IMR-90 (cell line): ENCODE measurements around the gene CLASP1. TPM values are rescaled to one million over a fixed set of nuclear protein-coding genes. Genes with fewer than 3 reads are reported as not detected.
A peak's percentile ranks its signal among the peaks of the same experiment; 100 is the strongest.

ENCODE experiments used
- ATAC-seq: fragments of 200-7000 bp; cut with Tn5 transposase; 2 replicates; pipeline ENCODE4 v1.9.1; 2020; ENCODE audit warnings: low read depth, mild to moderate bottlenecking, moderate library complexity
- BruUV-seq: library from RNA; stranded (reverse); fragments of 400-500 nt; replicated peaks from 2 replicates; lab custom pipeline; 2021; lab: Mats Ljungman, UMichigan
- CTCF ChIA-PET: fragments of 300-600 bp; formaldehyde crosslinking; extraction: SDS; loops from one replicate; lab custom pipeline; 2021; ENCODE audit warnings: antibody characterized with exemption; lab: Yijun Ruan, JAX
- POLR2A ChIA-PET: fragments of 300-600 bp; sonication (Branson Sonifier 250); formaldehyde crosslinking; loops from one replicate; lab custom pipeline; 2022; ENCODE audit warnings: antibody characterized with exemption; ENCODE audit not compliant: unreplicated experiment; lab: Charles Lee
- DNase-seq: peaks from one replicate; pipeline ENCODE4 v3.0.0; 2013
- H2AFZ ChIP-seq: replicated peaks from 2 replicates; pipeline ENCODE3; 2013; ENCODE audit warnings: low read length, mild to moderate bottlenecking; ENCODE audit not compliant: poor library complexity
- H2AK5ac ChIP-seq: 2 replicates; pipeline ENCODE4 v1.6.1; 2013; ENCODE audit warnings: low read depth, low read length, inconsistent platforms
- H2AK9ac ChIP-seq: replicated peaks from 2 replicates; pipeline ENCODE3; 2013; ENCODE audit warnings: mild to moderate bottlenecking, low read depth, low read length, moderate library complexity; ENCODE audit not compliant: poor library complexity
- H2BK120ac ChIP-seq: 2 replicates; pipeline ENCODE4 v1.6.1; 2013; ENCODE audit warnings: low read depth, low read length, inconsistent platforms
- H2BK15ac ChIP-seq: 3 replicates; pipeline ENCODE4 v1.6.1; 2013; ENCODE audit warnings: low read depth, low read length, inconsistent platforms
- H2BK20ac ChIP-seq: 2 replicates; pipeline ENCODE4 v1.6.1; 2013; ENCODE audit warnings: low read depth, mild to moderate bottlenecking, inconsistent platforms, low read length, moderate library complexity
- H2BK5ac ChIP-seq: 2 replicates; pipeline ENCODE4 v1.6.1; 2013; ENCODE audit warnings: mild to moderate bottlenecking, low read depth, low read length, inconsistent platforms; ENCODE audit not compliant: poor library complexity, severe bottlenecking
- H3K14ac ChIP-seq: replicated peaks from 2 replicates; pipeline ENCODE4 v1.6.1; 2013; ENCODE audit warnings: low read depth, low read length, inconsistent platforms
- H3K18ac ChIP-seq: 2 replicates; pipeline ENCODE4 v1.6.1; 2013; ENCODE audit warnings: low read depth, low read length, control low read depth
- H3K23ac ChIP-seq: 2 replicates; pipeline ENCODE4 v1.6.1; 2013; ENCODE audit warnings: low read depth, low read length, inconsistent platforms
- H3K27ac ChIP-seq: 2 replicates; pipeline ENCODE4 v1.5.1; 2013; ENCODE audit warnings: mild to moderate bottlenecking, control low read depth, low read length; ENCODE audit not compliant: insufficient read depth
- H3K27me3 ChIP-seq: 2 replicates; pipeline ENCODE4 v1.6.1; 2013; ENCODE audit warnings: low read length; ENCODE audit not compliant: control insufficient read depth, insufficient read depth
- H3K36me3 ChIP-seq: 2 replicates; pipeline ENCODE4 v1.6.1; 2013; ENCODE audit warnings: low read length, mixed read lengths; ENCODE audit not compliant: control insufficient read depth, insufficient read depth
- H3K4ac ChIP-seq: 2 replicates; pipeline ENCODE4 v1.6.1; 2013; ENCODE audit warnings: low read depth, low read length, inconsistent platforms
- H3K4me1 ChIP-seq: 2 replicates; pipeline ENCODE4 v1.6.1; 2013; ENCODE audit warnings: low read length, mixed read lengths; ENCODE audit not compliant: control insufficient read depth, insufficient read depth
- H3K4me2 ChIP-seq: 2 replicates; pipeline ENCODE4 v1.6.1; 2013; ENCODE audit warnings: low read depth, mild to moderate bottlenecking, control low read depth, low read length, moderate library complexity
- H3K4me3 ChIP-seq: 2 replicates; pipeline ENCODE4 v1.5.1; 2013; ENCODE audit warnings: low read depth, mild to moderate bottlenecking, control low read depth, low read length, moderate library complexity; ENCODE audit not compliant: insufficient read depth
- H3K56ac ChIP-seq: 2 replicates; pipeline ENCODE4 v1.6.1; 2013; ENCODE audit warnings: low read length, inconsistent platforms; ENCODE audit not compliant: insufficient read depth; ENCODE audit errors: extremely low read depth
- H3K79me1 ChIP-seq, 2 experiments: 2 replicates each; pipeline ENCODE4 v1.6.1; 2013; ENCODE audit warnings: low read length in 2 of 2, inconsistent platforms in 1 of 2, low read depth in 1 of 2
- H3K9ac ChIP-seq: 2 replicates; pipeline ENCODE4 v1.6.1; 2013; ENCODE audit warnings: low read depth, low read length, control low read depth
- H3K9me1 ChIP-seq: 2 replicates; pipeline ENCODE4 v1.6.1; 2013; ENCODE audit warnings: low read length, inconsistent platforms; ENCODE audit not compliant: insufficient read depth
- H3K9me3 ChIP-seq: 2 replicates; pipeline ENCODE4 v1.6.1; 2013; ENCODE audit warnings: low read length; ENCODE audit not compliant: control insufficient read depth, insufficient read depth
- H4K20me1 ChIP-seq: 2 replicates; pipeline ENCODE4 v1.6.1; 2013; ENCODE audit warnings: low read length, inconsistent platforms; ENCODE audit not compliant: insufficient read depth
- H4K5ac ChIP-seq: 2 replicates; pipeline ENCODE4 v1.6.1; 2013; ENCODE audit warnings: mild to moderate bottlenecking, low read depth, low read length, control low read depth
- H4K8ac ChIP-seq, 2 experiments: 2 replicates each; pipeline ENCODE4 v1.6.1; 2013; ENCODE audit warnings: low read depth in 2 of 2, low read length in 2 of 2, control low read depth in 1 of 2, inconsistent platforms in 1 of 2
- H4K91ac ChIP-seq: 2 replicates; pipeline ENCODE4 v1.6.1; 2013; ENCODE audit warnings: low read depth, low read length, inconsistent platforms; ENCODE audit not compliant: insufficient read depth
- BHLHE40 ChIP-seq: fragments of 150-350 bp; IDR thresholded peaks from 2 replicates; pipeline ENCODE4 v1.6.1; 2016; ENCODE audit warnings: mild to moderate bottlenecking, low read depth, low read length
- CHD1 ChIP-seq: IDR thresholded peaks from 2 replicates; pipeline ENCODE4 v1.6.1; 2012; ENCODE audit warnings: low read depth, low read length, improper control_type of control experiment
- MAFK ChIP-seq: IDR thresholded peaks from 2 replicates; pipeline ENCODE4 v1.6.1; 2012; ENCODE audit warnings: low read depth, low read length, improper control_type of control experiment
- NFE2L2 ChIP-seq: fragments of 150-350 bp; IDR thresholded peaks from 2 replicates; pipeline ENCODE4 v1.6.1; 2016; ENCODE audit warnings: low read depth, mild to moderate bottlenecking, low read length
- POLR2A ChIP-seq: IDR thresholded peaks from 2 replicates; pipeline ENCODE4 v1.6.1; 2012; ENCODE audit warnings: mild to moderate bottlenecking, low read depth, low read length
- RAD21 ChIP-seq: IDR thresholded peaks from 2 replicates; pipeline ENCODE4 v1.6.1; 2012; ENCODE audit warnings: low read length, improper control_type of control experiment
- RCOR1 ChIP-seq: IDR thresholded peaks from 2 replicates; pipeline ENCODE4 v1.6.1; 2012; ENCODE audit warnings: mild to moderate bottlenecking, low read length, improper control_type of control experiment; ENCODE audit not compliant: insufficient replicate concordance
- RFX5 ChIP-seq: IDR thresholded peaks from 2 replicates; pipeline ENCODE4 v1.8.0; 2012; ENCODE audit warnings: low read depth, mild to moderate bottlenecking, low read length, moderate library complexity
- WGBS, 2 experiments: methylation state at CpG; one replicate each; pipeline versions ENCODE4 v1.1.5 to v1.1.7; 2013; ENCODE audit warnings: missing lambda C conversion rate in 2 of 2; ENCODE audit not compliant: insufficient read length in 1 of 2; ENCODE audit errors: extremely low coverage in 2 of 2; 5-methylcytosine and 5-hydroxymethylcytosine counted together
- dilution Hi-C: fragments of 300-500 bp; cut with HindIII; formaldehyde crosslinking; loops from one replicate; pipeline ENCODE4 v1.14.3; 2018; ENCODE audit warnings: low sequenced_read_pairs; ENCODE audit not compliant: unreplicated experiment
- in situ Hi-C: fragments of 300-500 bp; cut with MboI; formaldehyde crosslinking; loops from 3 replicates; pipeline ENCODE4 v1.14.3; 2019; ENCODE audit warnings: low sequenced_read_pairs, inconsistent platforms, mixed read lengths
- intact Hi-C: fragments of 100-400 bp; cut with micrococcal nuclease; formaldehyde crosslinking; loops from 2 replicates; pipeline ENCODE4 v1.10.0; 2022
- polyA plus RNA-seq, 3 experiments: library from polyadenylated mRNA; depleted of rRNA; stranded (reverse); fragments of >200 nt; gene quantifications; 2 replicates each; pipeline ENCODE4 v1.2.3, GENCODE V29; 2012; ENCODE audit warnings: low replicate concordance in 1 of 3
- total RNA-seq: library from RNA; depleted of rRNA; stranded (reverse); fragments of >200 nt; gene quantifications from 2 replicates; pipeline ENCODE4 v1.2.3, GENCODE V29; 2012

CLASP1 gene
- total and polyA plus RNA-seq, 2 of the 4 experiments (the other 2 are of a cell fraction) = 12.3 to 33.7 TPM

- Histone ChIP-seq H4K20me1 (no peaks in the 10 kb centered on the region; the same call in 1 of the 2 replicates), H3K23ac (no peak overlapping the region), H3K4ac (no peak overlapping the region), H4K8ac (no peak overlapping the region), H3K9me3 (no peaks in the 10 kb centered on the region), H3K9me1 (peaks cover 21% of the 10 kb centered on the region), H3K4me2 (no peak overlapping the region), H2BK20ac (no peak overlapping the region), H4K91ac (no peak overlapping the region), H3K4me3 (no peak overlapping the region), H2BK15ac (no peak overlapping the region), H3K27me3 (no peaks in the 10 kb centered on the region), H2AK9ac (no peak overlapping the region), H3K9ac (no peak overlapping the region), H3K56ac (no peak overlapping the region), H2BK120ac (no peak overlapping the region), H2AK5ac (peak overlapping the region; percentile 4; the same call in 1 of the 2 replicates), H4K5ac (no peak overlapping the region), H2BK5ac (no peak overlapping the region), H3K36me3 (no peaks in the 10 kb centered on the region), H3K27ac (no peak overlapping the region), H3K14ac (no peak overlapping the region), H2AFZ (no peak overlapping the region), H3K18ac (no peak overlapping the region), H3K79me1 (no peaks in the 10 kb centered on the region), H3K4me1 (peaks cover 10% of the 10 kb centered on the region)
- CTCF ChIA-PET = interaction anchor here (1.2 kb wide), 1 partner anchor 9 kb away, joined by 3 read pairs; no protein-coding TSS in a partner anchor
- no TSS peak for BruUV-seq
- in situ Hi-C loops = no loop called here
- POLR2A ChIA-PET = no interaction called here
- 87% methylated on average over 3 of the region's 11 CpGs; no CpG with 5 or more reads in 1 of the 2 experiments for WGBS, 2 experiments
- TF ChIP-seq BHLHE40 (no peak), POLR2A (no peak), CHD1 (no peak), NFE2L2 (no peak), MAFK (no peak), RFX5 (no peak), RAD21 (no peak), RCOR1 (no peak)
- ATAC-seq (no peak), DNase-seq (no peak)
- intact Hi-C loops = loop anchor here (5.0 kb wide), 1 partner anchor 46 kb away; no protein-coding TSS in a partner anchor
- dilution Hi-C loops = no loop called here
Observed at GRCh38 chr2:121698318-121698930, 49.2 kb upstream of the CLASP1 start.
